Measurements from ENCODE around the gene SCYL1. TPM values are rescaled to one million over a fixed set of nuclear protein-coding genes. Genes with fewer than 3 reads are reported as not detected.

Gene SCYL1
- total and polyA plus RNA-seq, 12 donors, result 47.4 to 130 (median 56.7) TPM

- peaks cover 0 to 15% (median 5%) of the 10 kb centered on the region in 9 donors for H3K36me3 ChIP-seq
- no peaks in the 10 kb centered on the region for H3K9me3 ChIP-seq
- TF ChIP-seq, protein P1, sequence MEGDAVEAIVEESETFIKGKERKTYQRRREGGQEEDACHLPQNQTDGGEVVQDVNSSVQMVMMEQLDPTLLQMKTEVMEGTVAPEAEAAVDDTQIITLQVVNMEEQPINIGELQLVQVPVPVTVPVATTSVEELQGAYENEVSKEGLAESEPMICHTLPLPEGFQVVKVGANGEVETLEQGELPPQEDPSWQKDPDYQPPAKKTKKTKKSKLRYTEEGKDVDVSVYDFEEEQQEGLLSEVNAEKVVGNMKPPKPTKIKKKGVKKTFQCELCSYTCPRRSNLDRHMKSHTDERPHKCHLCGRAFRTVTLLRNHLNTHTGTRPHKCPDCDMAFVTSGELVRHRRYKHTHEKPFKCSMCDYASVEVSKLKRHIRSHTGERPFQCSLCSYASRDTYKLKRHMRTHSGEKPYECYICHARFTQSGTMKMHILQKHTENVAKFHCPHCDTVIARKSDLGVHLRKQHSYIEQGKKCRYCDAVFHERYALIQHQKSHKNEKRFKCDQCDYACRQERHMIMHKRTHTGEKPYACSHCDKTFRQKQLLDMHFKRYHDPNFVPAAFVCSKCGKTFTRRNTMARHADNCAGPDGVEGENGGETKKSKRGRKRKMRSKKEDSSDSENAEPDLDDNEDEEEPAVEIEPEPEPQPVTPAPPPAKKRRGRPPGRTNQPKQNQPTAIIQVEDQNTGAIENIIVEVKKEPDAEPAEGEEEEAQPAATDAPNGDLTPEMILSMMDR (IDR thresholded peaks at IDR 0.05), result no peak
- no peaks in the 10 kb centered on the region for H3K27me3 ChIP-seq
- H3K4me1 ChIP-seq, result peaks cover 43 to 65% (median 56%) of the 10 kb centered on the region in 9 donors
- intact Hi-C loops (cut with DNase I), result loop anchor here in 5 of 10 donors (1.0 to 2.0 kb wide), 6 partner anchors 9 to 76 kb away; partner anchors contain the start of gene NEAT1 (in 1 of the 5)
- peak overlapping the region in 9 of 10 donors; percentile 16 to 86 (median 45) for H3K4me3 ChIP-seq
- DNase-seq (peak in 1 of 2 donors; percentile 53), ATAC-seq (peak in 1 of 8 donors; percentile 0)
- 14 to 19% methylated on average over 15 of the region's 15 CpGs for WGBS, 2 donors
- peak overlapping the region; percentile 88 to 100 (median 99) for H3K27ac ChIP-seq
Observed at GRCh38 chr11:65496304-65497140, 28.4 kb upstream of the SCYL1 start.

DNA sequence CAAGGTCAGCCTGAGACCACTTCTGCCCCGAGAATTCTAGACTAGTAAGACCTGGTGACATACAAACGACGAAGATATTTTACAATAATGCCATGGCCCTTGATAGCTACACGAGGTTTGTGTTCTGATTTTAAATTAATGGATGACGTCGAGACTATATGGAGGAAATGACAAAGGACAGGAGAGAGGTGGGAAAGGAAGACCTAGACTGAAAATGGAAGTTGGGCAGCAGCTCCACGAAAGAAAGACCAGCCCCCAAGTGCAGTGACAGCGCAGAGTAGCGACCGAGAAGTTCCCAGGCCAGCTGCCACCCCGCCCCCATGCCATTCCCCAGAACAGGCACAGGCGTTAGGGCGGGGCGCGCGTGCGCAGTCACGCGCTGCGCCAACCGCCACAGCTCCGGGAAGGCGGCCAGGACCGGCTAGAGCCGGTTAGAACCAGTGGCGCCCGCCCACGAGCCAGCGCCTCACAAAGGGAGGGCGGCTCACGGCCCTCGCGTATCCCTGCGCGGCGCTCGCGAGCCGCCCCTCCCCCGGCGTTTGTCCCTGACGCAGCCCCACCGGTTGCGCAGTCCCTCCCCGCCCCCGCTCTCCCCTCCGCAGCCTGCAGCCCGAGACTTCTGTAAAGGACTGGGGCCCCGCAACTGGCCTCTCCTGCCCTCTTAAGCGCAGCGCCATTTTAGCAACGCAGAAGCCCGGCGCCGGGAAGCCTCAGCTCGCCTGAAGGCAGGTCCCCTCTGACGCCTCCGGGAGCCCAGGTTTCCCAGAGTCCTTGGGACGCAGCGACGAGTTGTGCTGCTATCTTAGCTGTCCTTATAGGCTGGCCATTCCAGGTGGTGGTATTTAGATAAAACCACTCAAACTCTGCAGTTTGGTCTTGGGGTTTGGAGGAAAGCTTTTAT, 27.5 kb upstream of the SCYL1 start:
- H3K4me3 ChIP-seq, result peak overlapping the region; percentile 68 to 88 (median 84)
- H3K4me1 ChIP-seq, result peaks cover 34 to 56% (median 47%) of the 10 kb centered on the region in 9 donors
- H3K36me3 ChIP-seq, result peaks cover 0 to 24% (median 6%) of the 10 kb centered on the region in 9 donors
- intact Hi-C loops (cut with DNase I), result loop anchor here in 6 of 10 donors (1.0 to 2.0 kb wide), 7 partner anchors 10 to 79 kb away; partner anchors contain the start of gene NEAT1 (in 1 of the 6)
- peak overlapping the region; percentile 97 to 100 (median 99) for H3K27ac ChIP-seq
- H3K9me3 ChIP-seq, result no peaks in the 10 kb centered on the region
- DNase-seq, result peak; percentile 99
- WGBS, 2 donors, result 0 to 1% methylated on average over 55 to 61 of the region's 61 CpGs
- TF ChIP-seq, protein P1 (IDR thresholded peaks at IDR 0.05), result no peak
- no peaks in the 10 kb centered on the region for H3K27me3 ChIP-seq
- peak; percentile 77 to 93 (median 85) for ATAC-seq

DNA sequence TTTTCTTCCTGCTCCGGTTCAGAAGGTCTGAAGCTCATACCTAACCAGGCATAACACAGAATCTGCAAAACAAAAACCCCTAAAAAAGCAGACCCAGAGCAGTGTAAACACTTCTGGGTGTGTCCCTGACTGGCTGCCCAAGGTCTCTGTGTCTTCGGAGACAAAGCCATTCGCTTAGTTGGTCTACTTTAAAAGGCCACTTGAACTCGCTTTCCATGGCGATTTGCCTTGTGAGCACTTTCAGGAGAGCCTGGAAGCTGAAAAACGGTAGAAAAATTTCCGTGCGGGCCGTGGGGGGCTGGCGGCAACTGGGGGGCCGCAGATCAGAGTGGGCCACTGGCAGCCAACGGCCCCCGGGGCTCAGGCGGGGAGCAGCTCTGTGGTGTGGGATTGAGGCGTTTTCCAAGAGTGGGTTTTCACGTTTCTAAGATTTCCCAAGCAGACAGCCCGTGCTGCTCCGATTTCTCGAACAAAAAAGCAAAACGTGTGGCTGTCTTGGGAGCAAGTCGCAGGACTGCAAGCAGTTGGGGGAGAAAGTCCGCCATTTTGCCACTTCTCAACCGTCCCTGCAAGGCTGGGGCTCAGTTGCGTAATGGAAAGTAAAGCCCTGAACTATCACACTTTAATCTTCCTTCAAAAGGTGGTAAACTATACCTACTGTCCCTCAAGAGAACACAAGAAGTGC, 26.7 kb upstream of the SCYL1 start:
- WGBS, 2 donors, result 1 to 2% methylated on average over 24 of the region's 24 CpGs
- intact Hi-C loops (cut with DNase I), result loop anchor here in 2 of 10 donors (2.0 kb wide), 2 partner anchors 77 to 79 kb away; no protein-coding TSS in a partner anchor
- H3K36me3 ChIP-seq, result peaks cover 0 to 31% (median 14%) of the 10 kb centered on the region in 9 donors
- peak overlapping the region; percentile 97 to 100 (median 99) for H3K27ac ChIP-seq
- TF ChIP-seq, protein P1 (IDR thresholded peaks at IDR 0.05), result no peak
- peaks cover 27 to 48% (median 40%) of the 10 kb centered on the region in 9 donors for H3K4me1 ChIP-seq
- ATAC-seq, result peak in 6 of 8 donors; percentile 12 to 31 (median 22)
- peak overlapping the region; percentile 68 to 88 (median 84) for H3K4me3 ChIP-seq
- no peaks in the 10 kb centered on the region for H3K27me3 ChIP-seq
- H3K9me3 ChIP-seq, result no peaks in the 10 kb centered on the region
- DNase-seq, result peak in 1 of 2 donors; percentile 66

Data from heart right ventricle (tissue), 16 donors.